GM21528 (cell line): ENCODE data around the gene PSPC1.
"Not testable (repeated sequence)": the region's sequence is repeated elsewhere in the genome, so short reads cannot be mapped to it uniquely, and the experiment has no call there.

Experiments used
- ATAC-seq: cut with Tn5 transposase; IDR thresholded peaks from one replicate; pipeline ENCODE4 v1.9.1; 2021; ENCODE audit warnings: mild to moderate bottlenecking, moderate library complexity; ENCODE audit not compliant: unreplicated experiment, low FRiP score

The PSPC1 gene

DNA sequence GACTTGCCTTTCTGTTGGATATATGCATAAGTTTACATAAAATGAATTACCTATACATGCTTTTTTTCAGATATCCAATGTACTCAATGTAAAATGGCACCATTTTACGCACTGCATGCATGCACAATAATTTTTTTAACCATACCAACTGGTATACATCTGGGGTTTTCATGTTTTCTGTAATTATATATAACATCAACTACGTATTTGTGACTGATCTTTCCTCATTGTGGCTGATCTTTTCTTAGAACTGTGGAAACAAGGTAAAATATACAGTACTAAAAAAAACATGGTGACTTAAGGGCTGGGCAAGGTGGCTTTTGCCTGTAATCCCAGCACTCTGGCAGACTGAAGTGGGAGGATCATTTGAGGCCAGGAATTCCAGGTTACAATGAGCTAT, 18.5 kb downstream of the PSPC1 start:
- ATAC-seq: no peak

DNA sequence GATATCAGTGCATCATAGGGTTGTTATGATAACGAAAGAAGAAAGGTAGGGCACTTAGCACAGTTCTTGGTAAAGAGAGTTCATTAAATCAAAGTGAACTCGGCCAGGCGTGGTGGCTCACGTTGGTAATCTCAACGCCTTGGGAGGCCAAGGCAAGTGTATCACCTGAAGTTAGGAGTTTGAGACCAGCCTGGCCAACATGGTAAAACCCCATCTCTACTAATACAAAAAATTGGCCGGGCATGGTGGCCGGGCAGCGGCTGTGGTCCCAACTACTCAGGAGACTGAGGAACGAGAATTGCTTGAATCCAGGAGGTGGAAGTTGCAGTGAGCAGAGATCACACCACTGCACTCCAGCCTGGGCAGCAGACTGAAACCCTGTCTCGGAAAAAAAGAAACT, 19.1 kb downstream of the PSPC1 start:
- ATAC-seq: no peak

DNA sequence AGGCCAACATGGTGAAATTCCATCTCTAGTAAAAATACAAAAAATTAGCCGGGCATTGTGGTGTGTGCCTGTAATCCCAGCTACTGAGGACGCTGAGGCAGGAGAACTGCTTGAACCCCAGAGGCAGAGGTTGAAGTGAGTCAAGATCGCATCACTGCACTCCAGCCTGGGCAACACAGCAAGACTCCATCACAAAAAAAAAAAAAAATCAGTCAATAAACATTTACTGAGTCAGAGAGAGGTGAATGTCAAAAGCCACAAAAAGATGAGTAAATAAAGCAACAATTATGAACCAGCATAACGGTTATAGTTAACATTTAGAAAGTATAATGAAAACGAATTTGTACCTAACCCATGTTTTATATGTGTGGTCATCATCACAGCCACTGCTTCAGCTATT, 23.1 kb downstream of the PSPC1 start:
- no peak for ATAC-seq

DNA sequence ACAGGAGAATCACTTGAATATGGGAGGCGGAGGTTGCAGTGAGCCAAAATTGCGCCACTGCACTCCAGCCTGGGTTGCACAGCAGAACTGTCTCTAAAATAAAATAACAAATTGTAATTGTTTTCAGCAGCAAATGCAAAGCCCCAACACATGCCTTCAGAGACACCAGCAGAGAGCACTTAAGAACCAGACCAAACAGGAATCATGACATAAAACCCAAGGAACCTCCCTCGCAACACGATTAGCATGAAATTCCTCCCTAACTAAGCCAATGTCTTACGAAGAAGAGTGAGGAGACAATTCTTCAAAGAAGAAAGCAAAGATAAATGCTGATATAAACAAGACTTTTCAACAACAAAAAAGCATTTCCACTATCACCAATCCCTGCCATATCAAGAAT, 40.1 kb downstream of the PSPC1 start:
- ATAC-seq: no peak

DNA sequence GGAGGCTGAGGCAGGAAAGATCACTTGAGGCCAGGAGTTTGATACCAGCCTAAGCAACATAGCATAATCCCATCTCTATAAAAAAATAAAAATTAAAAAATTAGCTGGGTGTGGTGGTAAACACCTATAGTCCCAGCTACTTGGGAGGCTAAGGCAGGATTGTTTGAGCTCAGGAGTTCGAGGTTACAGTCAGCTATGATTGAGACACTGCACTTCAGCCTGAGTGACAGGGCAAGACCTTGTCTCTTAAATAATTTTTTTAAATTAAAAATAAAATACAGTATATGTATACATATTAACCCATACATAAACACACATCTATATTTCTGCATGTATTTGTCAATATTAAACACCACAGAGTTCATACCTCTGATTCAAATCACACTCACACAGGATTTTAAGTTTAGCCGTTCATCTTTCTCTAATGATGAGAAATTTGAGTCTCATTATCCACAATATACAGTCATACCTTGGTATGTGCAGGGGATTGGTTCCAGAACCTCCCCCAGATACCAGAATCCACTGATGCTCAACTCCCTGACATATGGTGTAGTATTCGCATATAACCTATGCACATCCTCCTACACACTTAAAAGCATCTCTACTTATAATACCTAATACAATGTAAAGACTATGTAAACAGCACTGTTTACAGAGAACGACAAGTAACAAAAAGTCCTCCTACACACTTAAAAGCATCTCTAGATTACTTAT, 44.7 kb downstream of the PSPC1 start:
- no peak for ATAC-seq

DNA sequence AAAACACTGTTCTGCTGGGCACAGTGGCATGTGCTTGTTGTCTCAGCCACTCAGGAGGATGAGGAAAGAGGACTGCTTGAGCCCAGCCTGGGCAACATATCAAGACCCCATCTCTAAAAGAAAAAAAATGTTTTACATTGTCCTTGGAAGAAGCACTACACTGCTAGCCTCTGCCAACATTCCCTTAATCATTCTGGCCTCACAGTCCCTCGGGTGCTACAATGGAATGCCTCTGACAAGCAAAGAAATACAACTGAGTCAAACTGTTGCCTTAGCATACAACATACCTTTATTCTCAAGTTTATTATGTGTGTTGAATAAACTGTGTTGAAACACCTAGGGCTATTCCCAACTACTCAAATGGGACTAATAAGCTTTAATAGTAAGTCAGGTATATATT, 56.1 kb downstream of the PSPC1 start:
- no peak for ATAC-seq

DNA sequence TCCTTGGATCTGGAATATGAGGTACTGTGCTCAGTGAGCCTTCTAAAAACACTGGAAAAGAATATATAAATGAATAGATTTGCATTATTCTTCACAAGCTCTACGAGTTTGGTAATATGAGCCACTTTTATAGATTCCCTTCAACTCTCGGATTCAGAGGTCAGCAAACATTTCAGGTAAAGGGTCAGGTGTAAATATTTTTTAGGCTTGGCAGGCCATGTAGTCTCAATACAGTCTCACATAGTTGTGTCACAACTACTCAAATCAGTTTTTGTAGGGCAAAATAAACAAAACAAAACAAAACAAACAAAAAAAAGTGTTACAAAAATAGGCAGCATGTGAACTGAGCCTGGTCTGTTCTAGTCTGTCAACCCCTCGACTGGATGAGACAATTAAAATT, 57.4 kb downstream of the PSPC1 start:
- no peak for ATAC-seq

DNA sequence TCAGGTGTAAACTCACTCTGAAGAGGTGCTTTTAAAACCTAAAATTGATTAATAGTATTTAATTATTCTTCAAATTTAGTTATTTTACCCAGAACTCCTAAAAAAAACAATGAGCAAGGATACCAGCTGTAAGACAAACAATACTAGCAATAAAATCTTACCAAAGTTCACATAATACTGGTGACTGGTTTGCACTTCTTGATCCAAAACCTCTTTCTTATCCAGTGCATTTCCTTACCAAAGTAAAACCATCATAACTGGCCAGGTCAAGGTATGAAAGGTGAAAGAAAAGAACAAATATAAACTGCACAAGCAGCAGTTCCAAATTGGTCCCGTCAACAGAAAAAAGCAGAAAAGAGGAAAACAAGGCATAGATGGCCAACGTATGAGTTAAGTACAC, 62.7 kb downstream of the PSPC1 start:
- no peak for ATAC-seq

DNA sequence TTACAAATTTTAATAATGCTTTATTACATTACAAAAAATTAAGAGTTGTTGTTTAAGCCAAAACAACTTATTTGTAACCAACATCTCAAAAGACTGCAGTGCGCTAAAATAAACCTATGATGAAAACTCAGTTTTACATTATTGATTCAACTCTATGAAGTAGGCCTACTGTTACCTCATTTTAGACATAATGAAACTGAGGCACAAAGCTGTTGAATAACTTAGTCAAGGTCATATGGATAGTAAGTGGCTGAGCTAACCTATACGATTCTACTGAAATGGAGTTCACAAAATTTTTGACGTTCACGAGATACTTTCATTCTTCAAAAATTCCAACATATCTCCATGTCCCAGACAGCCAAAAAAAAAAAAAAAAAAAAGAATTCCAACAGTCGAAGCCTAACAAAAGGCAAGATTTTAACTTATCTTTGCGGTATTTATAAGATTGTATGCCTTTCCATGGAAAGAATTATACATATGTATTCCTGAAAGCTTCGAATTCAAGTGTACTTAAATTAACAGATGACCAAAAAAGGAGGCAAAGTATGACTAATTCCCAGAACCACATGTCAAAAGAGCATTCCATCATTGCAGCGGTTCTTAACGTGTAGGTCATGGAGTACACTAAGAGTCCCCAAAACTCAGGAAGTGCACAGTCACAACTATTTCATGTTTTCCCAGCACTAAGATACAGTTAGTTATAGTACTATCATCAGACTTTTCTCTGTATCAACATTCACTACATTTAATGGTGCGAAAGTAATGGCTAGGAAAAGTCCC, 69.4 kb downstream of the PSPC1 start:
- no peak for ATAC-seq

DNA sequence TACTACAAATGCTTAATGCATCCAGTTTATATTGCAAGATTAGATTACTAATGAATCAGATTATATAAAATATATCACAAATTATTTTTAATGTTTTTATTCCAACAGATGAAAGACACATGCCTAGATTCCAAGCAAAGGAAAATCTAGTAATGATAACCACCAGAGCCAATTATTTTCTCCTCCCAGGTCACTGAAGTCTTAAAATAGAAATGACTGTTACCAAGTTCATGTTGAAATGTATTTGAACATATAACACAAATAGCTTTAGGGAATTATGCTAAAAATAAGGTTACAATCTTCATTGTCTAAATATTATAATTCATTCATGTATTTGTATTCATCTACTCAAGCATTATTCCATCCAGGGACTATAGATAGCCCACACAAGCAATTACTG, 73.0 kb downstream of the PSPC1 start:
- not testable (repeated sequence) for ATAC-seq

DNA sequence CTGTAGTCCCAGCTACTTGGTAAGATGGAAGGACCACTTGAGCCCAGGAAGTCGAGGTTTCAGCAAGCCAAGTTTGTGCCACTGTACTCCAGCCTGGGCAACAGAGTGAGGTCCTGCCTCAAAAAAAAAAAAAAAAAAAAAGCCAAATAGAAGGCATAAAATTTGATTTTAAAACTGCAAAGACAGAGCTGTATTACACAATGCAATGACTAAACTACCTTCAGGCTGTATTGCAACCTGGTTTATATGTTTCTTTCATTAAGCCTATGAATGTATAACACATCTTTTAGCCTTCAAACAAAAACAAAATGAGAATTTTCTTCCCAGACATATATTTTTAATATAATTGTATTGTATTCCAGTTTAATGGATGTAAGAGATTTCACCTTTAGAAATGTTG, 73.7 kb downstream of the PSPC1 start:
- not testable (repeated sequence) for ATAC-seq

DNA sequence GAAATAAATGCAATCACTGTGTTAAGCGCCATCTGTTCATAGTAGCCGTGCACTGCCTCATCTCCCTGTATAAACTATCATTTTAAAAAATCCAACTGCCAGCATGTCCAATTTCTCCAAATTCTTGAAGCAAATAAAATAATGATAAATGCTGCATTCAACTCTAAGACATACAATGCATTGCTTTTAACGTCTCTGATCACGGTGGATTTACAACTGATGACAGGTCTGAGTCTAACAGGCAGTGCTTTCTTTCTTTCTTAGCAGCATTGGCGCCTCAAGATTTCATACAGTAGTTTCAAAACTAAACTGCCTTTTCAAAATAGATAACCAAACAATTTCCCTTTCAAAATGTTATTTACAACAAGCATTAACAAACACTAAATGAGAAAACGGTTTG, 78.5 kb downstream of the PSPC1 start:
- not testable (repeated sequence) for ATAC-seq

DNA sequence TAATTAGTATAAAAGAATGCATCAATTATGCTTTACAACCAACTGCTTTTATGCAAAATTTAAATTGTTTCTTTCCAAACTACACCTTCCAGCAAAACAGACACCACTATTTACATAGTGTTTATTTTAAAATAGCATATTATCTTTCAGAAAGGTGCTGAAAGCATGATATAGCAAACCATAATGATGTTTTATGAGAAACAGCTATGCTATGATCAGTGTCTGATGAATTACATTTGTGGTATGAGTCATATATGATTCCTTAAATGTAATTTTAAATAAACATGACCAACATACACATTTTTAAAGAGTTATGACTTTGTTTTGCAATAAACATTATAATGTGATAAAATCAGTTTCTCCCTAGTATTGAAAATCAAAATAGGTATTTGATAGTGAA, 81.1 kb downstream of the PSPC1 start:
- ATAC-seq: not testable (repeated sequence)

DNA sequence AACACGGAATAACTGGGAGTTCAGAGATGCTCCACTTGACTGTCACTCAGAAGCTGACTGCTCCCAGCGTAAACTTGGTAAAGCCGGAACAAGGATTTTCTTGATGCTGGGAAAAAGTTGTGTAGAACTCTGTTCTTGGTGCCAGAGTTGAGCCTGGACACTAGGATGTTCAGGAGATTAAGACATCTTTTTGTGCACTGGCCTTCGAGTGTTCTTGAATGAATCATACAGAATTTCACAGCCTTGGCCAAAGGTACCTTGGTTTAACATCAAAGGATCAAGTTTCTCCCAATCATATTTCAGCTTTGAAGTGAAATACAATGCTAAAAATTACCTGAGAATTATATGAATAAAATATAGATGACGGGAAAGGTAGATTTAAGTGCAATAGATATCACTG, 81.8 kb downstream of the PSPC1 start:
- not testable (repeated sequence) for ATAC-seq

DNA sequence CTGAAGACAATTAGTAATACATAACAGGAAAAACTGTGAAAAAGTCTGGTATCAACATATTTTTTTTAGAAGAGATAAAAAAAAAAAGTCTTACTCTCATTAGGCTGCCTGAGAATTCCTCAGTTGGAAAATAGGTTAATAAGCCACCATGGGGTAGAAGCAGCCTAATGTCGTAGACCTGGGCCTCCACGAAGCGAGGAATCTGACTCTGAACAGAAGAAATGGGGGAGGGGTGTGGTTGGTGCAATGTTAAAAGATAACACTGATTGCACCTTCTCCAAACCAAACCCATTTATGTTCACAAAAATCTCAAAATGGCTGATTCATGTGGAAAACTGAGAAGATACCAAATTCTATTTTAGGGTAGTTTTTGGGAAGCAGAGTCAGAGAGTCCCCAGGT, 86.9 kb downstream of the PSPC1 start:
- no peak for ATAC-seq

DNA sequence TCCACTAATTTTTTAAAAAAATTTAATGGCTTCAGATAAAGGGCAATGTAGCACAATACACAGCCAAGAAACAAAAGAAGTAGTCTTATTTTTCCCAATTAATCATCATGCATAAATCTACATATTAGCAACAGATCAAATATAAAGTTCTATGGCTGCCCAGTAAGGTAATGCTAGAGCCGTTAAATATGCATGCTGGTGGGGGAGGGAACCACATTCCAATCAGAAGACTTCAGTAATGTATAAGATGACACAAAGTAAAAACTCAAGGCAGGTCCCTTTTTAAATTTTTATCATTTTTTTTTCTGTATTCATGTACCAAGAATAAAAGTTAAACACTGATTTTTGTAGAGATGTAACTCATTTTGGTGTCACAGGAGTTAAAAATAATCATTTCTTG, 87.3 kb downstream of the PSPC1 start:
- no peak for ATAC-seq

DNA sequence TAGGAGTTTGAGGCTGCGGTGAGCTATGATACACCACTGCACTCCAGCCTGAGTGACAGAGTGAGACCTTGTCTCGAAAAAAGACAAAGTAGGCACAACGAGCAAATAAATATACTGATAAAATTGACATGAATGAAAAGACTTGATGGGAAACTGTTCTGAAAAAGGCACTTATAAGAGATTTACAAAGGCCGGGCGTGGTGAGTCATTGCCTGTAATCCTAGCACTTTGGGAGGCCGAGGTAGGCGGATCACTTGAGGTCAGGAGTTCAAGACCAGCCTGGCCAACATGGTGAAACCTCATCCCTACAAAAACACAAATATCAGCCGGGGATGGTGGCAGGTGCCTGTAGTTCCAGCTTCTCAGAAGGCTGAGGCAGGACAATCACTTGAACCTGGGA, 91.3 kb downstream of the PSPC1 start:
- ATAC-seq: not testable (repeated sequence)

DNA sequence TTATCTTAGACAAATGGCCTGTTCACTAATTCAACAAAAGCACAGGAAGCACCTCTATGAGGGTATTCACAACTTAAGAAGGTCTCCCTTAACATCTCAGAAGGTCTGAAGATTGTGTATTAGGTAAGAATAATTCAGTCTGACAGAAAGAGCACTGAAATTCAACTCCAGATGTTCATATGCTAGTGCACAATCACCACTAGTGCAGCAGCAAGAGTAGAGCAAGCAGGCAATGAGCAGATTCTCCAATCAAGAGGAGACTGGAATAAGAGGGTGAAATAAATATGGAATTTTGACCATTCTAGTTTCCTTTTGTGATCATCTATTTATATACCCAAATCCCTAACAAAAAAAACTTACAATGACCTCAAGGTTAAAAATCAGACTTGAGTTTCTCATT, 97.3 kb downstream of the PSPC1 start:
- no peak for ATAC-seq

DNA sequence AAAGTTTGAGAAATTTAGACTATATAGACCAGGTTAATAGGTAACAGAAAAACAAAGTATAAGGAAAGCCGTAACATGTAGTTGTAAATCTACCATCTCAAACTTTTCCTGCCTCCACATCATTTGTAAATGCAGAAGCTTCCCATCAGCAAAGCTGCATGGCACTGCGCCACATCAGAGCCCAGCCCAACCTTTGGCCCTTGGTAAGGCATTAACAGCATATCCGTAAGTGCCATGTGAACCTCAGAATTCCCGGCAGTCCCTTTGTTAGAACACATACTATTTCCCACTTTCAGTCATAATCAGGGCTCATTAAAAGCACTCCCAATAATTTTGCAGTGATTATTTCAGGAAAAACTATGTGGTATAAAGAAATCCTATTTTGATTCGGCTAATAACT, 97.7 kb downstream of the PSPC1 start:
- no peak for ATAC-seq

DNA sequence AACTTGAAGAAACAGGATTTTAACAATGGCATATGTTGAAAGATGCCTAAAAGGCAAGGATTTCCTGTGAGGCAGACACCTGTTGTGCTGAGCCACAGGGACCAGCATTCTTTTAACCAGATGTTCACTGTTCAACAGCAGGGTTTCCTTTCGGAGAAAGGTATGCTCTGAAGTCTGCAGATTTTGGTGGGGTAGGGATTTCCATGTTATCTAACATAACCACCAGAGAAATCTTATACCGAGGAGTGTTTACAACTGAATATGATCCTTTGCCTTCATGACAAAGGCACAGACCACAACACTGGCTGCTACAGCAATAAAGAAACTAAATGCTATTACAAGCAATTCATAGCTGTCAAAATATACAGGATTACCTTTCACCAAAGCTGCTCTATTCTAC, 101.2 kb downstream of the PSPC1 start:
- no peak for ATAC-seq

DNA sequence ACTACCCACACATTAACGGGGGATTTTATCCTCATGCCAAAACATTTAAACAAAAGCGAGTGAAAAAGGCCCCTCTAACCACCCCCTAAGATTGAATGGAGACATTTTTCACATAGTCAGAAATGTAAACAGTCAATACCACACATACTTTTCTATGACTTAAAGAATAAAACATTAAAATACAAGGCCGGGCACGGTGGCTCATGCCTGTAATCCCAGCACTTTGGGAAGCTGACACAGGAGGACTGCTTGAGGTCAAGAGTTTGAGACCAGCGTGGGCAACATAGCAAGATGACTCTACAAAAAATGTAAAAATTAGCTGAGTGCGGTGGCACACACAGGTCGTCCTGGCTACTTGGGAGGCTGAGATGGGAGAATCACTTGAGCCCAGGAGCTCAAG, 102.0 kb downstream of the PSPC1 start:
- ATAC-seq: no peak

DNA sequence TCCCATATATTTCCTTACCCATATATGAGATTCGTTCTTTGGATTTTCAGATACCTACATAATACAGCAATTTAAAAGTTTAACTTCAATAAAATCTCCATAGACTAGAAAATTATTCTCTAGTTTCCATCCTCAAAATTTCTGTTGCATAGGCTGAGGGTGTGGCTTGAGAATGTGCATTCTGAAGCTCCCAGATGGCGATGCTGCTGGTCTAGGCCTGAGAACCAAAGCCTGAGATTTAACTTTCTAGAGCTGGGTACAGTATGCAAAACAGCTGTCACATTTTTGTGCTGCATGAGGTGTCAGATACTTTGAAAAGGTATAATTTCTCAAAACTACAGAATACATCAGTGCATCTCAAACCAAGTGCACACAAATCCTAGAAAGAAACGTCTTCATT, 106.6 kb downstream of the PSPC1 start:
- no peak for ATAC-seq
